Coronary artery (tissue), 2 donors: ENCODE results near the gene TMEM87A.

Experiments
- DNase-seq: peaks from one replicate; pipeline ENCODE4 v3.0.0-alpha.2; 2017; ENCODE audit warnings: low spot score
- H3K27ac ChIP-seq, 2 donors: fragments of 200-600 bp; sonication (generic); one replicate each; pipeline ENCODE4 v1.5.1; 2016 to 2019
- H3K4me3 ChIP-seq: fragments of 200-600 bp; sonication (generic); 2 replicates; pipeline ENCODE4 v1.5.1; 2016; ENCODE audit warnings: mild to moderate bottlenecking, moderate library complexity
- TF ChIP-seq, protein P1 (sequence below): fragments of 200-600 bp; sonication (generic); IDR thresholded peaks from one replicate; pipeline ENCODE4 v1.5.1; 2019; ENCODE audit warnings: antibody characterized with exemption

The TMEM87A gene

DNA sequence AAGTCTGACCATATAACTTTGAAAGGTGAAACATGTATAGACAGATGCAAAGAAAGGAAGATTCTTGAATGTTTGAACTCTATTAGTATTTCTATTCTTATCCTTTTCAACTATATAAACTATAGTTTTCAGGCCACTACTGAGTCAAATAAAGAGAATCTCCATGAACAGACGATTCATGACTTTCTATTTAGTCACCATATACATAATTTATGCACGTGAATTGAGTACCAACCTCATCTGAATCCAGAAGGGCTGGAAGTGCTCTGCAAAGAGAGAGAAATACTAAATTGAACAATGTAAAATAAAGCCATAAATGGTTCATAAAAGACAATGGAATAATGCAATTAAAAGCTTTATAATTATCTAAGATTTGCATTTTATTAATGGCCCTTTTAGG is 55.7 kb downstream of the TMEM87A start:
- H3K27ac ChIP-seq, result no peak overlapping the region
- H3K4me3 ChIP-seq, result no peak overlapping the region
- DNase-seq, result no peak
- TF ChIP-seq, protein P1, sequence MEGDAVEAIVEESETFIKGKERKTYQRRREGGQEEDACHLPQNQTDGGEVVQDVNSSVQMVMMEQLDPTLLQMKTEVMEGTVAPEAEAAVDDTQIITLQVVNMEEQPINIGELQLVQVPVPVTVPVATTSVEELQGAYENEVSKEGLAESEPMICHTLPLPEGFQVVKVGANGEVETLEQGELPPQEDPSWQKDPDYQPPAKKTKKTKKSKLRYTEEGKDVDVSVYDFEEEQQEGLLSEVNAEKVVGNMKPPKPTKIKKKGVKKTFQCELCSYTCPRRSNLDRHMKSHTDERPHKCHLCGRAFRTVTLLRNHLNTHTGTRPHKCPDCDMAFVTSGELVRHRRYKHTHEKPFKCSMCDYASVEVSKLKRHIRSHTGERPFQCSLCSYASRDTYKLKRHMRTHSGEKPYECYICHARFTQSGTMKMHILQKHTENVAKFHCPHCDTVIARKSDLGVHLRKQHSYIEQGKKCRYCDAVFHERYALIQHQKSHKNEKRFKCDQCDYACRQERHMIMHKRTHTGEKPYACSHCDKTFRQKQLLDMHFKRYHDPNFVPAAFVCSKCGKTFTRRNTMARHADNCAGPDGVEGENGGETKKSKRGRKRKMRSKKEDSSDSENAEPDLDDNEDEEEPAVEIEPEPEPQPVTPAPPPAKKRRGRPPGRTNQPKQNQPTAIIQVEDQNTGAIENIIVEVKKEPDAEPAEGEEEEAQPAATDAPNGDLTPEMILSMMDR, result no peak

DNA sequence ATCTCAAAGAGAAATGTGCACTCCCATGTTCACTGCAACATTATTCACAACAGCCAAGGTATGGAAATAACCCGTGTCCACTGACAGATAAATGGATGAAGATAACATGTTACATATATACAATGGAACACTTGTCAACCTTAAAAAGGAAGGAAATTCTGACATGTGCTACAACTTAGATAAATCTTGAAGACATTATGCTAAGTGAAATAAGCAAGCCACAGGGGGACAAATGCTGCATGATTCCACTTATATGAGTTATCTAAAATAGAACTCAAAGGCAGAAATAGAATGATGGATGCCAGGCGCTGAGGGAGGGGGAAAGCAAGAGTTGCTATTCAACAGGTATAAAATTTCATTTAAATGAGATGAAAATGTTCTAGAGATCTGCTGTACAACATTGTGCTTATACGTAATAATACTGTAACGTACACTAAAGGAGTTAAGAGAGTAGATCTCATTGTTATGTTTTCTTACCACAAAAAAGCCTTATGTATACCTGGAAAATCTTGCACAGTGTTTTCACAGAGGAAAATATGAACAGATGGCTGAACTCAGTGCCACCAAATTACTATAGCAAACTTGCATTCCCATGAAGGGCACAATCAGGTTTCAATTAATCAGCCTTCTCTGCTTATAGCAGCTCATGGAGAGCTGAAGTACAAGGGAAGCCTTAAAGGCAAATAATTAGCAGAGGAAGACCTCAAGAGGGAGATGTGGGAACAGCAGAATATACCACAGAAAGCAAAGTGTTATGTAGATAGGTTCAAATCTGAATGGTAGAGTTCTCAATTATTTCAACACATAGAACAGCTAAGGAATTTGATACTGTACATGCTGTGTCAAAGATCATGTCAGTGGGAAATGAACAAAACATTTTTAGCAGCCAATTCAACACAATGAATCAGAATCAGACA is 57.1 kb downstream of the TMEM87A start:
- no peak overlapping the region for H3K27ac ChIP-seq
- TF ChIP-seq, protein P1, result no peak
- H3K4me3 ChIP-seq, result no peak overlapping the region
- DNase-seq, result no peak

DNA sequence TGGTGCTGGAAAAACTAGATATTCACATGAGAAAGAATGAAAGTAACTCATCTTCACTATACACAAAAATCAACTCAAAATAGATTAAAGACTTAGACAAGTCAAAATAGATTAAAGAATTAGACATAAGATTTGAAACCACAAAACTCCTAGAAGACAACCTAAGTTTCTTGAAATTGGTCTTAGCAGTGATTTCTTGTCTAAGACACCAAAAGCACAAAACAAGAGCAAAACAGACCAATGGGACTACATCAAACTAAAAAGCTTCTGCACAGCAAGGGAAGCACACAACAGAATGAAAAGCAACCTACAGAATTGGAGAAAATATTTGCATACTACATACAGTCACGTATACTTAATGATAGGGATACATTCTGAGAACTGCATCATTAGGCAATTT is 58.6 kb downstream of the TMEM87A start:
- Histone ChIP-seq H3K4me3 (no peak overlapping the region), H3K27ac (no peak overlapping the region)
- TF ChIP-seq, protein P1, result no peak
- DNase-seq, result no peak

DNA sequence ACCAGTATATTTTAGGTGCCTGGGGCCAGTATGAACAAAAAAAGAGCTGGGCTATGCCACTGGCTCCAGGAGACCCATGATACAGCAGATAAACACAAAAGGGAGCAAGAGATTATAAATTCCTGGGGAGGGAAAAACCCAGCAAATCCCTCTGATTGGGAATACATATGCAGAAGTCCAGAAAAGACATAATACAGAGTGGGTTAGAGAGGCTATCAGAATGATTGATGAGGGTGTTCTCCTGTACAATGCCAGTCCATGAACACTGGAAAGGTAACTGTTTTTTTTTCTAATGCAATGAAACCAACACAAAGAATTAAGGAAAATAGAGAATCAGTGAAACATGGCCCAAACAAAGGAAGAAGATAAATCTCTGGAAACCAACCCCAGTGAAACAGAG is 59.7 kb downstream of the TMEM87A start:
- DNase-seq, result no peak
- no peak overlapping the region for H3K27ac ChIP-seq
- TF ChIP-seq, protein P1, result no peak
- H3K4me3 ChIP-seq, result no peak overlapping the region

DNA sequence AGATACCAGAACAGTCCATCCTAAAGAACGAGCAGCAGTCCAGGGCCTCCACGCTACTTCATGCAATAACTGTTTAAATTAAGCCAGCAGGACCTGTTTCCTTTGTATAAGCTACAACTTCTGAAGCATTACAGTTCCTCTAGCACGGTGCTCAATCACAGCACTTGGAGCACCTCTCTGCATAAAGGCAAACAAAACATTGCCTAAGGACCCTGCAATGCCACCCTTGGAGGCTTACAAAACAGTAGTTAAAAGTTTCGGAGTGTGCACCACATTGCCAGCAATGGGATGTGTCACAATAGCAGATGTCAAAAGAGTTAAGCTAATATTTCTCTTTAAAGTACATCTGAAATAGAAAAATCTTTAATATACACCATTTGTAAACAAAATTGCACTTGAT is 62.5 kb downstream of the TMEM87A start:
- TF ChIP-seq, protein P1, result no peak
- Histone ChIP-seq H3K4me3 (no peak overlapping the region), H3K27ac (no peak overlapping the region)
- no peak for DNase-seq

DNA sequence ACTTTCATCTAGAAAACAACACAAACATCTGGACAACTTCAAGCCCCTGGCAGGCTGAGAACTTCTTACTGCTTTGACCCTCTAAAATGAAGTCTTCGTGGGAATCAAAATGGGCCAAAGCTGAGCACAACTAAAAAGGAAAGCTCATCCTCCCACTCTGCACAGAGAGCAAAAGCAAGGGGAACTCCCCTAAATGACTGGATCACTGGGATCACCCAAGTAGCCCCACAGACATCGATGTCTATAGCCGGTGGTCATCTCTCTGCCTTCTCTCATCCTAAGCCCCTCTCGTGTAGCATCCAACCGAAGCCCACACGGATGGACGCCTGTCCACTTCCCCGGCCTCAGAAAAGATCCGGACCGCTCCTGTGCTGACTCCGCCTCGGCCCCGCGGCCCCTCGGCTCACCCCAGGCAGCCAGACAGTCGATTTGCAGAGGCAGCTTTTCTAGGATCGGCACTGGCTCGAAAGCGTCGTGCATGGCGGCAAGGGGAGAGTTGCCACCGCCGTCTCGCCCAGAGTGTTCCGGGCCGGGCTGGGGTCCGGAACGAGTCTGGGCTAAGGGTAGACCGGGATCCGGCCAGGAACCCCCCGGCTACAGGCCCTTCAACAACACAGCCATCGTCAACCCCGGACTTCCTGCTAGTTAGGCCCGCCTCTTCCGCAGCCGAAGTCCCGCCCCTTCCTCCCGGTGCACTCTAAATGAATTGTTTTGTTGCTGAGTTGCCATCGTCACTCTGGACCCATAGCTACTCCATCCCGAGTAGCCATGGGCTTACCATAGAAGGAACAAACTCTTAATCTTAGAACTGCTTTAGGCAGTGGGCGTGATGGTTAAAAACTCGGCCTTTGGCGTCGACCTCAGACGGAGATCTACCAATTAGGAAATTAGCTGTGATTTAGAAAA is 65.3 kb downstream of the TMEM87A start, which contains the start of gene VPS39:
Gene VPS39 (minus strand): TSS at position 631 of the 906 bp plus-strand sequence. CDS start 151 bp downstream, at position 480.
- DNase-seq, result peak; percentile 90
- Histone ChIP-seq H3K27ac (peak within 1 kb of the TSS; percentile 68 to 88), H3K4me3 (peak within 1 kb of the TSS; percentile 91)
- TF ChIP-seq, protein P1, result no peak
